ENCODE measurements around the gene VAMP5. TPM values are rescaled to one million over a fixed set of nuclear protein-coding genes. Genes with fewer than 3 reads are reported as not detected.

The VAMP5 gene
- total and polyA plus RNA-seq, 9 of the 15 experiments (the other 6 are each of a cell fraction or from before 2014, with no cell fraction given), result 0.54 to 1.9 (median 1.5) TPM; not detected in 2

GRCh38 chr2:85595301-85596025 lies 11.2 kb downstream of the VAMP5 start, which contains the start of gene RNF181 (continued):
- TF ChIP-seq, protein P1, sequence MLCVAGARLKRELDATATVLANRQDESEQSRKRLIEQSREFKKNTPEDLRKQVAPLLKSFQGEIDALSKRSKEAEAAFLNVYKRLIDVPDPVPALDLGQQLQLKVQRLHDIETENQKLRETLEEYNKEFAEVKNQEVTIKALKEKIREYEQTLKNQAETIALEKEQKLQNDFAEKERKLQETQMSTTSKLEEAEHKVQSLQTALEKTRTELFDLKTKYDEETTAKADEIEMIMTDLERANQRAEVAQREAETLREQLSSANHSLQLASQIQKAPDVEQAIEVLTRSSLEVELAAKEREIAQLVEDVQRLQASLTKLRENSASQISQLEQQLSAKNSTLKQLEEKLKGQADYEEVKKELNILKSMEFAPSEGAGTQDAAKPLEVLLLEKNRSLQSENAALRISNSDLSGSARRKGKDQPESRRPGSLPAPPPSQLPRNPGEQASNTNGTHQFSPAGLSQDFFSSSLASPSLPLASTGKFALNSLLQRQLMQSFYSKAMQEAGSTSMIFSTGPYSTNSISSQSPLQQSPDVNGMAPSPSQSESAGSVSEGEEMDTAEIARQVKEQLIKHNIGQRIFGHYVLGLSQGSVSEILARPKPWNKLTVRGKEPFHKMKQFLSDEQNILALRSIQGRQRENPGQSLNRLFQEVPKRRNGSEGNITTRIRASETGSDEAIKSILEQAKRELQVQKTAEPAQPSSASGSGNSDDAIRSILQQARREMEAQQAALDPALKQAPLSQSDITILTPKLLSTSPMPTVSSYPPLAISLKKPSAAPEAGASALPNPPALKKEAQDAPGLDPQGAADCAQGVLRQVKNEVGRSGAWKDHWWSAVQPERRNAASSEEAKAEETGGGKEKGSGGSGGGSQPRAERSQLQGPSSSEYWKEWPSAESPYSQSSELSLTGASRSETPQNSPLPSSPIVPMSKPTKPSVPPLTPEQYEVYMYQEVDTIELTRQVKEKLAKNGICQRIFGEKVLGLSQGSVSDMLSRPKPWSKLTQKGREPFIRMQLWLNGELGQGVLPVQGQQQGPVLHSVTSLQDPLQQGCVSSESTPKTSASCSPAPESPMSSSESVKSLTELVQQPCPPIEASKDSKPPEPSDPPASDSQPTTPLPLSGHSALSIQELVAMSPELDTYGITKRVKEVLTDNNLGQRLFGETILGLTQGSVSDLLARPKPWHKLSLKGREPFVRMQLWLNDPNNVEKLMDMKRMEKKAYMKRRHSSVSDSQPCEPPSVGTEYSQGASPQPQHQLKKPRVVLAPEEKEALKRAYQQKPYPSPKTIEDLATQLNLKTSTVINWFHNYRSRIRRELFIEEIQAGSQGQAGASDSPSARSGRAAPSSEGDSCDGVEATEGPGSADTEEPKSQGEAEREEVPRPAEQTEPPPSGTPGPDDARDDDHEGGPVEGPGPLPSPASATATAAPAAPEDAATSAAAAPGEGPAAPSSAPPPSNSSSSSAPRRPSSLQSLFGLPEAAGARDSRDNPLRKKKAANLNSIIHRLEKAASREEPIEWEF (CRISPR knock-in tag; IDR thresholded peaks at IDR 0.05), result no peak
- TF ChIP-seq LEF1 (IDR thresholded peaks at IDR 0.05) (no peak), KLF16 (IDR thresholded peaks at IDR 0.05) (no peak), SMARCC2 (IDR thresholded peaks at IDR 0.05; ENCODE audit: low read depth) (no peak), ZNF384 (IDR thresholded peaks at IDR 0.05; ENCODE audit: low read depth, low read length) (no peak), CREB3 (tag; conservative IDR thresholded peaks at IDR 0.05; ENCODE audit: low read depth) (no peak), ZNF253 (CRISPR knock-in tag; conservative IDR thresholded peaks at IDR 0.05) (no peak), GATA2 (CRISPR knock-in tag; IDR thresholded peaks at IDR 0.05) (no peak), EP300 (IDR thresholded peaks at IDR 0.05; ENCODE audit: low read length) (no peak), LCOR (CRISPR knock-in tag; IDR thresholded peaks at IDR 0.05) (peak; percentile 63), MXI1 (IDR thresholded peaks at IDR 0.05; ENCODE audit: low read depth, low read length) (no peak), ZNF449 (CRISPR knock-in tag; IDR thresholded peaks at IDR 0.05) (no peak), USF1 (CRISPR knock-in tag; IDR thresholded peaks at IDR 0.05) (peak; percentile 91)
- TF ChIP-seq, protein P2, sequence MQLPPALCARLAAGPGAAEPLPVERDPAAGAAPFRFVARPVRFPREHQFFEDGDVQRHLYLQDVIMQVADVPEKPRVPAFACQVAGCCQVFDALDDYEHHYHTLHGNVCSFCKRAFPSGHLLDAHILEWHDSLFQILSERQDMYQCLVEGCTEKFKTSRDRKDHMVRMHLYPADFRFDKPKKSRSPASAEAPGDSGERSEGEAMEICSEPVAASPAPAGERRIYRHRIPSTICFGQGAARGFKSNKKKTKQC (CRISPR knock-in tag; IDR thresholded peaks at IDR 0.05), result no peak
- TF ChIP-seq, protein P3, sequence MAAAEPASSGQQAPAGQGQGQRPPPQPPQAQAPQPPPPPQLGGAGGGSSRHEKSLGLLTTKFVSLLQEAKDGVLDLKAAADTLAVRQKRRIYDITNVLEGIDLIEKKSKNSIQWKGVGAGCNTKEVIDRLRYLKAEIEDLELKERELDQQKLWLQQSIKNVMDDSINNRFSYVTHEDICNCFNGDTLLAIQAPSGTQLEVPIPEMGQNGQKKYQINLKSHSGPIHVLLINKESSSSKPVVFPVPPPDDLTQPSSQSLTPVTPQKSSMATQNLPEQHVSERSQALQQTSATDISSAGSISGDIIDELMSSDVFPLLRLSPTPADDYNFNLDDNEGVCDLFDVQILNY (CRISPR knock-in tag; IDR thresholded peaks at IDR 0.05), result no peak
- TF ChIP-seq, protein P4, sequence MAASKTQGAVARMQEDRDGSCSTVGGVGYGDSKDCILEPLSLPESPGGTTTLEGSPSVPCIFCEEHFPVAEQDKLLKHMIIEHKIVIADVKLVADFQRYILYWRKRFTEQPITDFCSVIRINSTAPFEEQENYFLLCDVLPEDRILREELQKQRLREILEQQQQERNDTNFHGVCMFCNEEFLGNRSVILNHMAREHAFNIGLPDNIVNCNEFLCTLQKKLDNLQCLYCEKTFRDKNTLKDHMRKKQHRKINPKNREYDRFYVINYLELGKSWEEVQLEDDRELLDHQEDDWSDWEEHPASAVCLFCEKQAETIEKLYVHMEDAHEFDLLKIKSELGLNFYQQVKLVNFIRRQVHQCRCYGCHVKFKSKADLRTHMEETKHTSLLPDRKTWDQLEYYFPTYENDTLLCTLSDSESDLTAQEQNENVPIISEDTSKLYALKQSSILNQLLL (CRISPR knock-in tag; IDR thresholded peaks at IDR 0.05; ENCODE audit: borderline replicate concordance), result no peak

Data from K562 (cell line).